Measurements from ENCODE around the gene ORC3.

- TF ChIP-seq CTCF (IDR thresholded peaks at IDR 0.05; ENCODE audit: low read depth, low read length) (no peak), POLR2A (IDR thresholded peaks at IDR 0.05; ENCODE audit: extremely low read depth, insufficient read length) (no peak), MYC (IDR thresholded peaks at IDR 0.05; ENCODE audit: low read depth, low read length) (no peak), MAX (IDR thresholded peaks at IDR 0.05; ENCODE audit: low read depth, low read length) (no peak)
Measured at GRCh38 chr6:87541041-87541440, 48.9 kb upstream of the ORC3 start.

All from NB4 (cell line).